NCI-H774 (cell line): ENCODE measurements around the gene SMARCD2.

Source experiments
- DNase-seq: peaks from one replicate; lab custom pipeline; 2025; lab: John Stamatoyannopoulos, UW

SMARCD2 gene

GRCh38 chr17:63832014-63832413 is 10.5 kb downstream of the SMARCD2 start:
- no peak for DNase-seq

- DNase-seq, result no peak
Observed at GRCh38 chr17:63831505-63831904, 11.0 kb downstream of the SMARCD2 start.

- DNase-seq, result no peak
Observed at GRCh38 chr17:63830904-63831491, 11.5 kb downstream of the SMARCD2 start.

GRCh38 chr17:63830278-63830677 is 12.2 kb downstream of the SMARCD2 start:
- DNase-seq, result no peak

GRCh38 chr17:63828936-63829335 is 13.5 kb downstream of the SMARCD2 start:
- no peak for DNase-seq

GRCh38 chr17:63827801-63828221 is 14.7 kb downstream of the SMARCD2 start:
- DNase-seq, result no peak

- DNase-seq, result peak; percentile 97
Observed at GRCh38 chr17:63827002-63827800, 15.3 kb downstream of the SMARCD2 start, which contains the start of the genes FTSJ3 and PSMC5. Gene FTSJ3, minus strand, starts transcription at chr17:63827663. Its CDS starts 761 bp downstream, at chr17:63826902. Gene PSMC5, plus strand, starts transcription at chr17:63827431. Its CDS starts 60 bp downstream, at chr17:63827491.

GRCh38 chr17:63826468-63827001 is 15.9 kb downstream of the SMARCD2 start:
- no peak for DNase-seq

- no peak for DNase-seq
Observed at GRCh38 chr17:63824362-63824761, 18.1 kb downstream of the SMARCD2 start.

- DNase-seq, result no peak
Observed at GRCh38 chr17:63823659-63824331, 18.7 kb downstream of the SMARCD2 start.

GRCh38 chr17:63822537-63822936 is 19.9 kb downstream of the SMARCD2 start:
- DNase-seq, result no peak

GRCh38 chr17:63821804-63822203 is 20.7 kb downstream of the SMARCD2 start:
- DNase-seq, result no peak

- no peak for DNase-seq
Observed at GRCh38 chr17:63820963-63821561, 21.4 kb downstream of the SMARCD2 start.

- no peak for DNase-seq
Observed at GRCh38 chr17:63819585-63820537, 22.6 kb downstream of the SMARCD2 start.

- DNase-seq, result no peak
Observed at GRCh38 chr17:63819131-63819530, 23.4 kb downstream of the SMARCD2 start.

GRCh38 chr17:63817736-63818385 is 24.6 kb downstream of the SMARCD2 start:
- DNase-seq, result no peak

- DNase-seq, result no peak
Observed at GRCh38 chr17:63816669-63817068, 25.8 kb downstream of the SMARCD2 start.

- DNase-seq, result no peak
Observed at GRCh38 chr17:63816123-63816522, 26.4 kb downstream of the SMARCD2 start.

- no peak for DNase-seq
Observed at GRCh38 chr17:63809970-63810369, 32.5 kb downstream of the SMARCD2 start.

GRCh38 chr17:63805591-63805990 is 36.9 kb downstream of the SMARCD2 start:
- no peak for DNase-seq
